Astrocyte of the spinal cord (primary cell): ENCODE measurements around the gene SLC9A9.

Experiments used
- DNase-seq: peaks from one replicate; pipeline ENCODE4 v3.0.0; 2011; ENCODE audit warnings: low read depth, low spot score
- H3K4me3 ChIP-seq: 2 replicates; pipeline ENCODE4 v1.5.1; 2011; ENCODE audit warnings: low read depth, mild to moderate bottlenecking, low read length, moderate library complexity
- CTCF ChIP-seq: IDR thresholded peaks from 2 replicates; pipeline ENCODE4 v1.5.1; 2012; ENCODE audit warnings: low read depth, mild to moderate bottlenecking, low read length, inconsistent platforms
- in situ Hi-C: cut with HindIII; loops from 2 replicates; pipeline ENCODE4 v1.10.0; 2017; ENCODE audit warnings: low sequenced_read_pairs

SLC9A9 gene

GRCh38 chr3:143328451-143328850 is 519.8 kb downstream of the SLC9A9 start:
- TF ChIP-seq CTCF: peak; percentile 2
- no peak overlapping the region for H3K4me3 ChIP-seq
- in situ Hi-C loops: no loop called here
- DNase-seq: no peak

DNA sequence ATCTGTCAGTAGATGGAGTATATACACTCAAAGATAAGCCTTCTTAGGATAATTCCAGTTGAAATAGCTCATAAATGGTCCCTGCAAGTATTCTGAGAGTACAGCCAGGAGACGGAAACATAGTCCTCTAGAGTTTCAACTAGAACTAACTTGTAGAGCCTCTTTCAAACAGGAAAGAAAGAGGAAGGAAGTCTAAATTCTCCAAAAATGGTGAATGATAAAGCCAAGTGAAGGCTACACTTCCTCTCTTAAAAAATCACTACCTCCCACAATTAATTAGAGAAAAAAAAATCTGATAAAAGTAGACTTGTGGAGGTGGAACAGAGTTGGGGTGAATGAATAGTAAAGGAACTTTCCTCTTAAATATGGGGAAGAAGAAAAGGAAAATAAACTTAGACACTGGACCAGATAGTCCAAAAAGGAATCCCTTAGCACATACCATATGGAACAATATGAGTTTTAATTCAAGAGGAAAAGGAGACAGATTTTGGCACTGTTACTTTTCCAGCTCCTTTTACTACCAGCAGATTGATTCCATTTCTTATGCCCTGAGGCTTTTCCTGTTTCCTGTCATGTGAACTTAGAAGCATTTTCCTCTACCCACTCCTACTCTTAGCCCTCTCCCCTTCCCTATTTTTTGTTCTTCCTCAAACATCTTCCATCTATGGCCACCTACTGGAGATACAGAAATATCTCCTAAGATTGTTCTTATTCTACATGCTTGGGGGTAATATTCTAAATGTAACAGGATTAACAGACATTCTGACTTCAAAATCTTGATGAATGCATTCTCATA is 521.1 kb downstream of the SLC9A9 start:
- H3K4me3 ChIP-seq: no peak overlapping the region
- peak; percentile 21 for TF ChIP-seq CTCF
- in situ Hi-C loops: no loop called here
- DNase-seq: no peak

DNA sequence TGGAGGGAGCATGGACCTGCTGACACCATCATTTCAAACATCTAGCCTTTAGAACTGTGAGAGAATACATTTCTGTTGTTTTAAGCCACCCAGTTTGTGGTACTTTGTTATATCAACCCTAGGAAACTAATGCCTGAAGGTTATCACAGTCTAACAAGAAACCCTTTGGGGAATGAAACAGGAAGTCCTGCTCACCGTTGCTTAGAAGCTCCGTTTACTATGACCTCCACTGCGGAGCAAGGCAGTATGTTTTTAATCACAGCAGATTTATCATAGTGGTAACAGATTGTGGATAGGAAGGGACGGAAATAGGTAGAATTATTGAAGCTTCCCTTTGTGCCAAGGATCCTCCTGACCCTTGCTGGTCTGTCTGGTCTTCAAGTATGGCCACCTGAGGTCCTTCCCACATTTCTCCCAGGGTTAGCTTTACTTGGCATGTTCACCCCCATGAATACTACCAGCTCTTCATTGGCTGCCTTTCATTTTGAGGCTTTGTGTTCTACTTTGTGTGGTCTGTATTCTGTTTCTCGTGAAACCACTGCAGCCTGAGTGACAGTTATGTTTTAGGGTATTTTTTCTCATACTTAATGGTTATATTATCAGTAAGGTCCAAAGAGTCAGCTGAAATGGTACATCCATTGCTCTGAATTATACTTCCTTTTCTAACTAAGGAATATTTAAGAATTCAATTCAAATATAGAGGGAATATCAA is 527.1 kb downstream of the SLC9A9 start:
- no peak for TF ChIP-seq CTCF
- H3K4me3 ChIP-seq: no peak overlapping the region
- no peak for DNase-seq
- in situ Hi-C loops: no loop called here

GRCh38 chr3:143315766-143316165 is 532.5 kb downstream of the SLC9A9 start:
- in situ Hi-C loops: no loop called here
- no peak for DNase-seq
- TF ChIP-seq CTCF: no peak
- no peak overlapping the region for H3K4me3 ChIP-seq

- DNase-seq: no peak
- no peak overlapping the region for H3K4me3 ChIP-seq
- TF ChIP-seq CTCF: no peak
- in situ Hi-C loops: no loop called here
These were observed 533.8 kb downstream of the SLC9A9 start for GRCh38 chr3:143314251-143315093.

DNA sequence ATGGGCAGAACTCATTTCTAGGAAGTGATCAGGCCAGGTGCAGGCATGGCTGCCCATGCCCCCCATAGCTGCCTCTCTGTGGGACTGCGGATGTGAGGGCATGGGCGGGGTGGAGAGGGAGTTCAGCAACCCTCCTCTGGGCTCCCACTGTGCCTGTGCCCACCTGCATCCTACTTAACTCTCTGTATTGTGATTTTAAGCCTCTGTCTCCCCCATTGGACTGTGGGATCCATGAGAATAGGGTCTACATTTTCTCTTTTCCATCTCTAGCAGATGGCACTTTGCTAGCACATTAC is 534.4 kb downstream of the SLC9A9 start:
- DNase-seq: no peak
- no peak for TF ChIP-seq CTCF
- in situ Hi-C loops: no loop called here
- H3K4me3 ChIP-seq: no peak overlapping the region
